GM20431 (cell line): ENCODE results near the gene CLCA2.

Experiments used
- in situ Hi-C: fragments of 300-500 bp; cut with MseI, MboI; formaldehyde crosslinking; loops from one replicate; pipeline ENCODE4 v1.15.0; 2020; ENCODE audit warnings: low sequenced_read_pairs; ENCODE audit not compliant: unreplicated experiment

The CLCA2 gene

GRCh38 chr1:86423873-86424272 is at the start of gene CLCA2:
Gene CLCA2 (plus strand): TSS chr1:86424171. CDS start chr1:86424248, 77 bp downstream.
- in situ Hi-C loops, result loop anchor here (25.0 kb wide), 1 partner anchor 263 kb away; no protein-coding TSS in a partner anchor

GRCh38 chr1:86375688-86376087 is 48.3 kb upstream of the CLCA2 start:
- in situ Hi-C loops, result no loop called here

DNA sequence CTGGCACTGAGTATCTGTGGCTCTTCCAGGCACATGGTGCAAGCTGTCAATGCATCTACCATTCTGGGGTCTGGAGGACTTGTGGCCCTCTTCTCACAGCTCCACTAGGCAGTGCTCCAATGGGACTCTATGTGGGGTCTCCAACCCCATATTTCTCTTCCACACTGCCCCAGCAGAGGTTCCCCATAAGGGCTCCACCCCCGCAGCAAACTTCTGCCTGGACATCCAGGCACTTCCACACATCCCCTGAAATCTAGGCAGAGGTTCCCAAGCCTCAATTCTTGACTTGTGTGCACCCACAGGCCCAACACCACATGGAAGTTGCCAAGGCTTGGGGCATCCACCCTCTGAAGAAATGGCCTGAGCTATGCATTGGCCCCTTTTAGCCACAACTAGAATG is 46.6 kb upstream of the CLCA2 start:
- in situ Hi-C loops, result no loop called here

GRCh38 chr1:86378813-86379212 is 45.2 kb upstream of the CLCA2 start:
- in situ Hi-C loops, result no loop called here

DNA sequence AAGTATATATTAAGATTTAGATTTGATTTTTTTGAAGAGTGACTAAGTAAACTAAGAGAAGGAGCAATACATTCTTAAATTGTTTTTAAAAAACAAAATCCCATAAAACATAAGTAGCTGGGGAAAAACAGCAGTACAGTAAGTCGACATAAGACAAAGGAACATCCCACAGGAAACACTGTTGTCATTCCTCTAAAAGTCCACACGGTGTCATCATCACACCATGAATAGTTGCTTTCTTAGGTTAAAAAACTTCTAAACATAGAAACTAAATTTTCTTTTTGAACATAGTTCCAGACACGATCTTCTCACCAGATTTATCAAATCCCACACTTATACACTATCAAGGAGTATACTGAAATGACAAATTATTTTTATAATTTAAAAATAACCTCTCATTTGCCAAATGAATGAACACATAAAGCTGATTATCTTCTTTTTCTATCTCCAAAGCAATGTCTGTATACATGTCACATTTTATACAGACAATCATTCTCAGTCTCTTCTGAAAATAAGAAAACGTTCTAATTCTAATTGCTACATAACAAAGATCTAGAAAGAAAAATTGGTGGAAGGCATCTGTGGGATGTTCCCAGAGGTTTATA is 43.6 kb upstream of the CLCA2 start:
- in situ Hi-C loops, result no loop called here

DNA sequence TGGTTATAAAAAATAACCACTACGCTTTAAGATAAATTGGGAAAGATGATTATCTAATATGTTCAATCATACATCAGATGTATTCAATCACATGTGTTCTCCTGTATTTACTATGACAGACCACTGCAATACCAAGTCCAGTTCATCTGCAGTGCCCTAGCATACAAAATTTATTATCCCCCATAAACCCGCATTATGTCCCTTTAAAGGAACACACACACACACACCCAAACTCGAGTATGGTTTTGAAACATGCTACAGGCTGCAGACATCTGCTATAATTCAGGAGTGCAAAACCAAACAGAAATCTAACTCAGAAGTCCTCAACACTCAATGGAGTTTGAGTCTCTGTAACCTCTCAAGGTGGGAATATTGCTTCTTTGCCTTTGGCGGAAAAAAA is 42.7 kb upstream of the CLCA2 start:
- in situ Hi-C loops, result no loop called here

DNA sequence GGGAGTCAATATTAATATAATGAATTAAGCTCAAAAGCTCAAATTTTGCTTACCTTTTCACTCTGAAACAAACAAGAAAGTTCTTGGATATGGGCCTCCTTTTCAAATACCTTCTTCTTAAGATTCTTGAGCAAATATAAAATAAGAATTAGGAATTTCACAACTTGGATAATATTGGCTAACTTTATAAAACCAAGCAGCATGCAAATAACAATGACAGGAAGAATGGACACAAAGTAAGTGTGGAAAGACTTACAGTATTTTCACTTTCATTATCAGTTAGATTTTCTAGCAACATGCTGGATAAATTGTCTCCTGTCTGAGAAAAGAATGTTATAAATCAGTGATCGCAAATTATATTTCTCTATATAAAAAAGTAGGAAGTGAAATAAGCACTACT is 41.1 kb upstream of the CLCA2 start:
- in situ Hi-C loops, result no loop called here

DNA sequence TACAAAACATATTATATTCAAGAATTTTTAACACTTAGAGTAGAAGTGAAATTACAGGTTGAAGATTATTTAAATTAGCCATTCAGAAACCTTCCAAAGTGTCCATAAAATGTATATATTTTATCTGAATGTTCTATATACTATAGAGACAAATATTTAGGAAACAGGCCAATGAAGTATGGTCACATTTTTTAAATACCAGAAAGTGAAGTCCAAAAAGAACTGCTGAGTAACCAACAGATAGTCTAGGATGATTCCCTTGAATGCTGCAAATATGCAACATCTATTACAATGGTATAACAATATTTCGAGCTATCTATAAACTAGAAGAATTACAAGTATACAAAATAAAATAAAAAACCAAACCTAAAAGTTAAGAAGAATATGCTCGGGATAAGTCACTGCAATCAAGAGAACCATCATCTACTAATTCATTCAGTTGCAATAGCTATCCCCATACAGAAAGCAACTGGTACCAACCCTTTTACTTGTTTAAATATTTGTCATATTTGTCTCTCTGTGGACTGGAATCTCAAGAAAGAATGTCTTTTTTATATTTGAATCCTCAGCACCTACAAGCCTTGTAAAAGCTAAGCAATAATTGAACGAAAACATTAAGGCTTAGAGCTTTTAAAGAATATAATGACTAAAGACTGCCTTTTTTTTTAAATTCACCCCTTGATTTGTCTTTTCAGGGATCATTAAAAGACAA is 35.9 kb upstream of the CLCA2 start:
- in situ Hi-C loops, result no loop called here

DNA sequence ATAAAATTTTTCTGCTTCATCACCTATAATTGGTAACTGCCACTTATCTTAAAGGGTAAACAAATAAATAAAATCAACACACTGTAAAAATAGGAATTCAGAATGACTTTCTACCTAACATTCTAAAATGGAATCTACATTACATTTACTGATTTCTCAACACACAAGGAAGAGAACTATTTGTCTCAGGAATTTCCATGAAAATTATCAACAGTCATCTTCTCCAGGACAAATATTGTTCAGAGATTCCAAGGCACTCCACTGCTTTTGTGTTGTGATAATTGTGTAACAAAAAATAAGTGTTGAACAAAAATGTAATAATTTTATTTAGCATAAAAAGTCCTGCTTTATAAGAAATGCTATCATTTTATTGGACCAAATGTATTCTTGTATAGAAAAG is 35.2 kb upstream of the CLCA2 start:
- in situ Hi-C loops, result no loop called here

DNA sequence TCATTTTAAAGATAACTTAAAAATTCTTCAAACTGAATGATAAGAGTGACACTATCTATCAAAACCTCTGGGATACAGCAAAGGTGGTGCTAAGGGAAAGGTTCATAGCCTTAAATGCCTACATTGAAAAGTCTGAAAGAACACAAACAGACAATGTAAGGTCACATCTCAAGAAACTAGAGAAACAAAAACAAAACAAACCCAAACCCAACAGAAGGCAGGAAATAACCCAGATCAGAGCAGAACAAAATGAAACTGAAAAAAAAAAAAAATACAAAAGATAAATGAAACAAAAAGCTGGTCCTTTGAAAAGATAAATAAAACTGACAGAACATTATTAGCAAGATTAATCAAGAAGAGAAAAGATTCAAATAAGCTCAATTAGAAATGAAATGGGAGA is 34.7 kb upstream of the CLCA2 start:
- in situ Hi-C loops, result no loop called here

- in situ Hi-C loops, result no loop called here
Measured at GRCh38 chr1:86394416-86394815, 29.6 kb upstream of the CLCA2 start.

DNA sequence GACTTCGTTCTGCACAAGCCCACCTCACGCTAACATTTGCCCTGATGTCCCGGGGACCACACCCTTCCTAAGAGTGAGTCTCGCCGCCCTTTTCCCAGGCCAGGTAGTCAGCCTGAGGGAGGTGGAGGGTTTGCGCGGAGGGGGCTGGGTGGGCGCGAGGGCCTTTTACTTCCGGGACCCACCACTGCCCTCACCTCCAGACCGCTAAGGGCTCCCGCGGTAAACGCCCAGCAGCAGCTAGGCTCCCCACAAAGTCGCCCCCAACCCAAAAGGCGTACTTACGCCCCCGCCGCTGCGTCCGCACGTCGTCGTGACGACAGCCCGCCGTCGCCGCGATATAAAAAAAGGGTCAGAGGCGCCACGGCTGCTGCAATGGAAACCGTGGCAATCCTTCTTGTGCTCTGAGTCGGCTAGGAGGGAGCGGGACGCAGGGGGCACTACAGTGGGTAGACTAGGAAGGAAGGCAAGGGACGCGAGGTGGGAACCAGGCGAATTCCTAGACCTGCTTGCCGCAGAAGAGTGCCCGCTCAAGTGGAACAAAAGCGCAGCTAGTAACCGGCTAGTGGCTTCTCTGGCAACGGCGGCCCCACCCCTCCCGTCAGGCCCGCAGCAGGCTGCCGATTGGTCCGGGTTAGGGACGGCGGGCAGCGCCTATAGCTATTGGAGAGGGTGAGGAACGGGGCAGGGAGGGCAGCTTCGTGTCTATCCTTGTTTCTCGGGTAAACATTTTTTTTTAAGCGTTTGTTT is 28.0 kb upstream of the CLCA2 start, which contains the start of gene ODF2L:
TSS of gene ODF2L (minus strand) at position 573 of the 747 bp plus-strand sequence. CDS start 9,296 bp downstream, outside the sequence.
- in situ Hi-C loops, result no loop called here

GRCh38 chr1:86396498-86396890 is 27.5 kb upstream of the CLCA2 start:
- in situ Hi-C loops, result no loop called here

- in situ Hi-C loops, result loop anchor here (25.0 kb wide), 1 partner anchor 278 kb away; no protein-coding TSS in a partner anchor
Measured at GRCh38 chr1:86409416-86410021, 14.5 kb upstream of the CLCA2 start.

GRCh38 chr1:86410879-86411278 is 13.1 kb upstream of the CLCA2 start:
- in situ Hi-C loops, result loop anchor here (25.0 kb wide), 1 partner anchor 276 kb away; no protein-coding TSS in a partner anchor

- in situ Hi-C loops, result loop anchor here (25.0 kb wide), 1 partner anchor 271 kb away; no protein-coding TSS in a partner anchor
Measured at GRCh38 chr1:86416343-86416742, 7.6 kb upstream of the CLCA2 start.

DNA sequence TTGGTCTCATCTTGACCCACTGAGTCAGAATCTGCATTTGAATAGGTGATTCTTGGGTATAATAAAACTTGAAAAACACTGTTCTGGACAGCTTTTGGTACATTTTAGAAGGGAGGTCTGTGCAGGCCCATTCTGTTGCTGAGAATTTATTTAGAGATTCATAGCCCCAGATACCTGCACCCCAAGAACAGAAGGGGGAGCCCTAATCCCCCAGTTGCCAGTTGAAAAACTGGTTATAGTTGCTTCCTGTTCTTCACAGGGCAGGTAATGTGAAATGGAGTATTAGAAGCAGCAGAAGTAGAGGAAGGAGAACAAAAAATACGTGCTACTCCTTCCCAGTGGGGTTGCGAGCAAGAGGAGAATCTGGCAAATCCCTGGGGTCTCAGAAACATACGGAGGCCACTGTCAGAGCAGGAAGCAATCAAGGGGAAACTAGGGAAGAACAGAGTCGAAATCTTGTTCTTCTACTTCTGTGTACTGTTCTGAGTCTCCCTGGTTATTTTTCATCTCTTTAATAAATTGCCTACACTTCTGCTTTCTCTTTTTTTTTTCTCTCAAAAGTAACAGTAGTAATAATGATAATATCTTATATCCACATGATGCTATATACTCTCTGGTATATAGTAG is 4.6 kb upstream of the CLCA2 start:
- in situ Hi-C loops, result loop anchor here (25.0 kb wide), 1 partner anchor 268 kb away; no protein-coding TSS in a partner anchor

DNA sequence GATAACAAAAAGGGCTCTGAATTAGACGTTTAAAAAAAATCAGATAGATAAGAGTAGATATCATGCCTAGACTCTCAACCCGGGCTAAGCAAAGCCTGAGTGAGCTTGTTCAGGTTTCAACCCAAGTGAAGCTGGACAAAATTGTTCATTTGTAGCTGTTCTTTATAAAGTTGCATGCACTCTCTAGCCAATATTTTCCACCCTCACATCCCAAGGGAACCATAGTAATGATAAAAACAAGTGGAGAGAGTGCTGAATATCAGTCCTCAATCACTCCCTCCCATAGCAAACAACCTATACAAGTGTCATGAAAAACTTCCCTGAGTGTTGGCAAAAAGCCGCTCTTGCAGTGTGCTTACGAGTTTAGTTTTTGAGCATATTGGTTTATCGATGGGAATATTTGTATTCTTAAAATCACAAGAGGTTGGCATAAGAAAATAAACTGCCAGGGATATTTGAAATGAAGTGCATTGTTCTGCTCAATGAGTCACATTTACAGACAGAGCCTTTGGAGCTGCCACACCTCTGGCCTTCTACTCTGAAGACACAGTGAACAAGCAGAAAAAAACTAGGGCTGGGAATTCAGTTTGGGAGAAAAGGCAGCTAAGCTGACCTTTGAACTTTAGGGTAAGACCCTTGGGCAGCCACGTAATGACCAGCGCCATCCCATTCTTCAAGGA is 2.2 kb upstream of the CLCA2 start:
- in situ Hi-C loops, result loop anchor here (25.0 kb wide), 1 partner anchor 266 kb away; no protein-coding TSS in a partner anchor

DNA sequence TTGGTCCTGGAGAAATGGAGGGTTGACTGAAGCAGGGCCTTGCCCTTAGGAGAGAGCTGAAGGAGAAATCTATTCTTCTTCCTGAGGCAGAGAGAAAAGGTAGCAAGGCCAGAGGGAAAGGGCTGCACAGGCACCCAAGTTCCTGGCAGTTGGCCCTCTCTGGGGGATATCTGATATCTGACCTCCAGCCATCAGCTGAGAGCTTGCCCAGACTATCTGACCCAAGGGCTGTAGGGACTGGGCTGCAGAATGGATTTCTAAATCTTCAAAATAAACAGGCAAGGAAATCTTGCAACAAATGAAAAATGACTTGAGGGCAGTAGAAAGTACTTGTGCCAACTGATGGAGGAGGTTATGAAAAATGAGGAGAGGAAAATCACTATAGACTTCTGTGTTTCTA is 498 bp upstream of the CLCA2 start:
- in situ Hi-C loops, result loop anchor here (25.0 kb wide), 1 partner anchor 264 kb away; no protein-coding TSS in a partner anchor
